Central memory CD8-positive, alpha-beta T cell (primary cell): Measurements from ENCODE around the gene SUSD4.
A peak's percentile ranks its signal among the peaks of the same experiment; 100 is the strongest.

Experiments used
- ATAC-seq: fragments of 150-1000 bp; cut with Tn5 transposase; replicated peaks from 2 replicates; pipeline ENCODE4 v1.10.0; 2022; ENCODE audit warnings: mild to moderate bottlenecking, moderate FRiP score, moderate number of reproducible peaks; ENCODE audit not compliant: poor library complexity, severe bottlenecking; ENCODE audit errors: extremely low read depth
- DNase-seq, 2 donors: peaks; one replicate each; pipeline ENCODE4 v3.0.0; 2021; ENCODE audit warnings: low spot score in 2 of 2
- H3K27ac Mint-ChIP-seq: one replicate; pipeline ENCODE4 v1.8.0; 2022; ENCODE audit warnings: low read depth, mild to moderate bottlenecking, moderate library complexity, mixed read lengths
- H3K27me3 Mint-ChIP-seq: one replicate; pipeline ENCODE4 v1.8.0; 2022; ENCODE audit warnings: mixed read lengths
- H3K36me3 Mint-ChIP-seq: one replicate; pipeline ENCODE4 v1.8.0; 2022; ENCODE audit warnings: mild to moderate bottlenecking, moderate library complexity, mixed read lengths; ENCODE audit not compliant: insufficient read depth
- H3K4me1 Mint-ChIP-seq: one replicate; pipeline ENCODE4 v1.8.0; 2022; ENCODE audit warnings: mixed read lengths
- H3K4me3 Mint-ChIP-seq: one replicate; pipeline ENCODE4 v1.8.0; 2022; ENCODE audit warnings: mild to moderate bottlenecking, moderate library complexity, mixed read lengths
- H3K9me3 Mint-ChIP-seq: one replicate; pipeline ENCODE4 v1.8.0; 2022; ENCODE audit warnings: mixed read lengths

SUSD4 gene

DNA sequence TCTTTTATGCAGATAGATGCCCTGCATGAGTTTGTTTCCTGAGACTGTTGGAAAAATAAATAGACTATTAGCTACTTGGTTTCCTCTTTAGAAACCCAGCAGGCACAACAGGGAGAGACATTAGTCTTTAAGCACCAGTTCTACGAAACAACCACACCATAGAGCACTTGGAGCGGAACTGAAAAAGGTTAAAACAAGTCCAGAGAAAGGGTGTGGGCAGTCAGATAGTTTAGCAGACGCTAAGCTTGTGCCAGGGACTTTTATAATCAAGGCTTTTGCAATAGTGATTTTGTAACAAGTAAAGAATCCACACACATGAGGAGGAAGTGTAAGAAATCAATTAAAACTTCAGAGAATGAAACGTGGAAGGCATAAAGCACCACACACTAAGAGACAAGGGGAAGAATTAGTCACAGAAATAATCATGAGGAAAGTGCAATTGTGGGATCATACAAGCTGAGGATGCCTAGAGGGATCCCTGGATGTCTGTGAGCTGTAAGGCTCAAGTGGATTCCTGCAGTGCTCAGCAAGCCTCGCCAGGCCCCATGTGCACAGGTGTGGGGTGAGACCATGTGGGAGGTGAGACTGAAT, 183.2 kb downstream of the SUSD4 start:
- H3K27ac Mint-ChIP-seq = no peak overlapping the region
- peaks cover 3% of the 10 kb centered on the region for H3K36me3 Mint-ChIP-seq

DNA sequence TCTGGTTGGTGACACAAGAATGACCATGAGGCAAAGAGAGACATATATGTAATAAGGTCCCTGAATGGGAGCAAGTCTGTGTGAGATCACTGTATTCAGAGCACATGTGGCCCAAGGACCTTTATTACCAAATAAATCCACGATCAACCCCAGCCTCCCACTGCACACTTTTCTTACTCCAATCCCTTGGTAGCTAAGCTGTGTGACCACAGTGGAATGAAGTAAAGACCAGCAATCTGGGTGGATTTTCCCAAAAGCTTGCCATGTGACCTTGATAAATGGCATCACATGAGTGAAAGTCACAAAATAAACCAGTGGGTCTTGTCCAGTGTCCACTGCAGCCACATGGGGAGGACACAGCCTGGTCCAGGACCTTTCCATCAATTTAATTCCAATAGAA, 184.2 kb downstream of the SUSD4 start:
- DNase-seq (no peak), ATAC-seq (no peak)
- Mint-ChIP-seq H3K36me3 (peaks cover 3% of the 10 kb centered on the region), H3K27ac (peak overlapping the region; percentile 67), H3K9me3 (no peaks in the 10 kb centered on the region), H3K4me1 (peaks cover 12% of the 10 kb centered on the region), H3K4me3 (no peak overlapping the region), H3K27me3 (peaks cover 56% of the 10 kb centered on the region)

More for the DNA sequence above, 183.2 kb downstream of the SUSD4 start:
- peaks cover 56% of the 10 kb centered on the region for H3K27me3 Mint-ChIP-seq
- no peaks in the 10 kb centered on the region for H3K9me3 Mint-ChIP-seq
- H3K4me3 Mint-ChIP-seq = no peak overlapping the region
- no peak for DNase-seq
- peaks cover 17% of the 10 kb centered on the region for H3K4me1 Mint-ChIP-seq
- ATAC-seq = no peak

DNA sequence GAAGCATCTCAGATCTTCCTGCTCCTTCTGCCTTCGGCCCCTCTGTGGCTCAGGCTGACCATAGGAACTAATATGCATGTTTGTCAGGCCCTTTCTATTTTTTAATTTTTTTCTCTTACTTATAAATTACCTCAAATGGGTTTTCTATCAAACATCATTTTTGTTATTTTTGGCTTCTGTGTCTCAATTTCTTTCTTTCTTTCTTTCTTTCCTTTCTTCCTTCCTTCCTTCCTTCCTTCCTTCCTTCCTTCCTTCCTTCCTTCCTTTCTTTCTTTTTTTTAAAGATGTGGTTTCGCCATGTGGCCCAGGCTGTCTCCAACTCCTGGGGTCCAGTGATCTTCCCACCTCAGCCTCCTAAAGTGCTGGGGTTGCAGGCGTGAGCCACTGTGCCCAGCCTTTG, 184.7 kb downstream of the SUSD4 start:
- H3K27ac Mint-ChIP-seq = peak overlapping the region; percentile 67
- H3K27me3 Mint-ChIP-seq = peaks cover 56% of the 10 kb centered on the region
- DNase-seq (no peak), ATAC-seq (no peak)
- no peaks in the 10 kb centered on the region for H3K9me3 Mint-ChIP-seq
- peaks cover 3% of the 10 kb centered on the region for H3K36me3 Mint-ChIP-seq
- H3K4me3 Mint-ChIP-seq = no peak overlapping the region
- peaks cover 11% of the 10 kb centered on the region for H3K4me1 Mint-ChIP-seq

DNA sequence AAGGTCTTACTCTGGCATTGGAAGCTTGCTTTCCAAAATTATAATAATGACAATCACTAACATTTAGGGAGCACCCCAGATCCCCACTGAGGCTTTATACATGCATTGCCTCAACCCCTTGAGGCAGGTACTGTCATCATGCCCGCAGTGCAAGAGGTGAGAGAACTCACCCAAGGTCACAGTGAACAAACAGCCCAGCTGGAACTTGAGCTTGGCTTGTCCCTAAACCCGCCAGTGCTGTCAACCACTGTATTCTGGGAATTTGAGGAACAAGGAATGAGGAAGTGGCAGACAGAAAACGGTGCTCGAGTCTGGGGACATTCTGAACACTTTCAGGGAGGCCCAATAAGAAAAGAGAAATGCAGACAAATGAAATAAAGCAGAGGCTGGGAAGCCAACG, 186.3 kb downstream of the SUSD4 start:
- Mint-ChIP-seq H3K27ac (no peak overlapping the region), H3K4me1 (peaks cover 11% of the 10 kb centered on the region), H3K36me3 (peaks cover 3% of the 10 kb centered on the region), H3K27me3 (peaks cover 54% of the 10 kb centered on the region), H3K9me3 (no peaks in the 10 kb centered on the region), H3K4me3 (no peak overlapping the region)
- ATAC-seq = no peak
- DNase-seq = no peak

DNA sequence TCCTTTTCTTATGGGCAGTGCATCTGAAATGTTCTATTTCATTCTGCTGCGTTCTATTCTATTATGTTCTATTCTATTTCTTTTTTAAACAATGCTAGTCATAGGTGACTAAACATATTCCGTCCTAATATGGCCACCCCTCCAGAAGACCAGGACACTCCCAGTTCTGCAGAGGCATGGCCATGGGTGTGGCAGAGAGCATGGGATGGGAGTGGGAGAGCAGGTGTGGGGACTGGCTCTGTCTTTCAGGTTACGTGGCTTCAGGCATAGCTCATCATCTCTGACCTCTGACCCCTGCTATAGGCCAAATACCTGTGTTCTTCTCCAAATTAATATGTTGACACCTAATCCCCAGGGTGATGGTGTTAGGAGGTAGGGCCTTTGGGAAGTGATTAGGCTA, 187.5 kb downstream of the SUSD4 start:
- Mint-ChIP-seq H3K27me3 (peaks cover 41% of the 10 kb centered on the region), H3K4me1 (peaks cover 11% of the 10 kb centered on the region), H3K9me3 (no peaks in the 10 kb centered on the region), H3K36me3 (peaks cover 3% of the 10 kb centered on the region), H3K27ac (no peak overlapping the region), H3K4me3 (no peak overlapping the region)
- ATAC-seq (no peak), DNase-seq (no peak)

DNA sequence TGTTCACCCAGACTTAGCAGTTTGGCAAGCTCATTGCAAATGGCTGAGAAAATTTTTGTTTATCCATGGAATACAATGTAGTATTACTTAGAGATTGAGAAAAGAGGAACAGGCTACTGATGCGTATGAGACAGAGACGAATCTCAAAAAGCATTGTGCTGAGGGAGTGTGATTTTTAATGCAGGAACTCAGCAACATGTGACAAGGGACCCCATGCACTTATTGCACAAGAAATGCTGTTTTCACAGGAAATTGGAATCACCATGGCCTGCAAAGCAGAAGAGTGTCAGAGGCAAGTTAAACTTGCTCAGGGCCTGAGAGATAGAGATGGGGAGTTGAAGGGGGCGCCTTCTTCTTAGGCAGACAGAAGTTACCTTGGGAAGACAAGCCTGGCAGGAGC, 188.3 kb downstream of the SUSD4 start:
- no peaks in the 10 kb centered on the region for H3K9me3 Mint-ChIP-seq
- peaks cover 3% of the 10 kb centered on the region for H3K36me3 Mint-ChIP-seq
- H3K27me3 Mint-ChIP-seq = peaks cover 33% of the 10 kb centered on the region
- H3K4me3 Mint-ChIP-seq = no peak overlapping the region
- no peak overlapping the region for H3K27ac Mint-ChIP-seq
- no peak for ATAC-seq
- DNase-seq = no peak
- H3K4me1 Mint-ChIP-seq = peaks cover 11% of the 10 kb centered on the region

DNA sequence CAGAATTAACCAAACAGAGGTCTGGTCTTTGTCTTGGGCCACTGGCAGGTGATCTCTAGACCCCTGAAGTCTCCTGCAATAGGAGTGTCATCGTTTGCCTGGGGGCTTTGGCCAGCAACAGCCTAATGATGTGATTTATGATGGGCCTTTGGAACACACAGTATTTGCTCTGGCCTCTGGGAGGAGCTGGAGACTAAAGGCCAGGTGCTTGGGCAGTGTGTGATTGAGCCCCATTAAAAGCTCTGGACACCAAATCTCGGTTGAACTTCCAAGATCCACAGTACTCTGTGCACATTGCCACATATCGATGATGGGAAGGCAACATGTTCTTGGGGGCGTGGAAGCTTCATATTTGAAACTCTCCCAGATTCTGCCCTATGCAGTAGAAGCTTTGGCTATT, 188.9 kb downstream of the SUSD4 start:
- DNase-seq (no peak), ATAC-seq (no peak)
- H3K27ac Mint-ChIP-seq = no peak overlapping the region
- peaks cover 11% of the 10 kb centered on the region for H3K4me1 Mint-ChIP-seq
- peaks cover 27% of the 10 kb centered on the region for H3K27me3 Mint-ChIP-seq
- peaks cover 3% of the 10 kb centered on the region for H3K36me3 Mint-ChIP-seq
- no peak overlapping the region for H3K4me3 Mint-ChIP-seq
- H3K9me3 Mint-ChIP-seq = no peaks in the 10 kb centered on the region
